PFSK-1 (cell line): ENCODE measurements around the gene ATP2B2.

ENCODE experiments used
- POLR2AphosphoS5 ChIP-seq: IDR thresholded peaks from 2 replicates; pipeline ENCODE4 v1.6.1; 2012; ENCODE audit warnings: low read depth, mild to moderate bottlenecking, control low read depth, low read length, moderate library complexity
- REST ChIP-seq, 2 experiments: IDR thresholded peaks; 2 replicates each; pipeline versions ENCODE4 v1.6.1 to v1.8.0; 2011 to 2012; ENCODE audit warnings: low read depth in 2 of 2, low read length in 2 of 2, control low read depth in 1 of 2, inconsistent platforms in 1 of 2, mild to moderate bottlenecking in 1 of 2, moderate library complexity in 1 of 2; ENCODE audit not compliant: insufficient read depth in 1 of 2
- SIN3A ChIP-seq: IDR thresholded peaks from 2 replicates; pipeline ENCODE4 v1.6.1; 2012; ENCODE audit warnings: mild to moderate bottlenecking, low read length, moderate library complexity, borderline replicate concordance; ENCODE audit not compliant: insufficient read depth
- TAF1 ChIP-seq: IDR thresholded peaks from 2 replicates; pipeline ENCODE4 v1.6.1; 2012; ENCODE audit warnings: low read length, control low read depth, borderline replicate concordance; ENCODE audit not compliant: insufficient read depth

GRCh38 chr3:10546820-10547263, 41.5 kb upstream of the ATP2B2 start:
- TF ChIP-seq POLR2AphosphoS5 (no peak), REST (IDR thresholded peaks at IDR 0.05; ENCODE audit: insufficient read depth in 1 of 2, low read depth in 2 of 2, low read length in 2 of 2) (no peak), TAF1 (no peak), SIN3A (no peak)
